ENCODE results near the gene RNF31.

- TF ChIP-seq, protein P1, sequence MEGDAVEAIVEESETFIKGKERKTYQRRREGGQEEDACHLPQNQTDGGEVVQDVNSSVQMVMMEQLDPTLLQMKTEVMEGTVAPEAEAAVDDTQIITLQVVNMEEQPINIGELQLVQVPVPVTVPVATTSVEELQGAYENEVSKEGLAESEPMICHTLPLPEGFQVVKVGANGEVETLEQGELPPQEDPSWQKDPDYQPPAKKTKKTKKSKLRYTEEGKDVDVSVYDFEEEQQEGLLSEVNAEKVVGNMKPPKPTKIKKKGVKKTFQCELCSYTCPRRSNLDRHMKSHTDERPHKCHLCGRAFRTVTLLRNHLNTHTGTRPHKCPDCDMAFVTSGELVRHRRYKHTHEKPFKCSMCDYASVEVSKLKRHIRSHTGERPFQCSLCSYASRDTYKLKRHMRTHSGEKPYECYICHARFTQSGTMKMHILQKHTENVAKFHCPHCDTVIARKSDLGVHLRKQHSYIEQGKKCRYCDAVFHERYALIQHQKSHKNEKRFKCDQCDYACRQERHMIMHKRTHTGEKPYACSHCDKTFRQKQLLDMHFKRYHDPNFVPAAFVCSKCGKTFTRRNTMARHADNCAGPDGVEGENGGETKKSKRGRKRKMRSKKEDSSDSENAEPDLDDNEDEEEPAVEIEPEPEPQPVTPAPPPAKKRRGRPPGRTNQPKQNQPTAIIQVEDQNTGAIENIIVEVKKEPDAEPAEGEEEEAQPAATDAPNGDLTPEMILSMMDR (IDR thresholded peaks at IDR 0.05), result no peak
- no peak for TF ChIP-seq POLR2A (IDR thresholded peaks at IDR 0.05; ENCODE audit: low read depth)
Observed at GRCh38 chr14:24204163-24205146, 57.2 kb downstream of the RNF31 start.

Data from esophagus muscularis mucosa (tissue), 3 donors.